Raji (cell line): Measurements from ENCODE around the gene C12orf56.

ENCODE experiments used
- POLR2A ChIP-seq: IDR thresholded peaks from 2 replicates; pipeline ENCODE4 v1.6.1; 2011; ENCODE audit warnings: low read depth, low read length, control low read depth; ENCODE audit not compliant: insufficient read depth

C12orf56 gene

DNA sequence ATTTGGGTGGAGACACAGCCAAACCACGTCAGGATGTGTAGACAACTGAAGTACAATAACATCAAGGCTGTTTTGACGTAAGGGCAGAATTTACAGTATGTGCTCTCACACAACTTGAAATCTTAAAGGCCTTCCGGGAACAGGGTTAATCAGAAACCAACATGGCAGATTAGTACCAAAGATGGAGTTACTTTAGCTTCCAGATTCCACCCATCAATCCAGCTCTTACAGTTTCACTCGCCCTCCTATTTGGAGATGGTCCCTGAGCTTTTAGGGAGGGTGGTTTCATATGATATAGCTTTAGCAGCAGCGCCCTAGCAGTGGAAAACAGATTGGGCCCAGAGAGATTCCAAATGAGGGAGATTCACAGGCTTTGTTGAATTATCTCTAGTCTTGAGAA is 11.6 kb upstream of the C12orf56 start:
- no peak for TF ChIP-seq POLR2A

DNA sequence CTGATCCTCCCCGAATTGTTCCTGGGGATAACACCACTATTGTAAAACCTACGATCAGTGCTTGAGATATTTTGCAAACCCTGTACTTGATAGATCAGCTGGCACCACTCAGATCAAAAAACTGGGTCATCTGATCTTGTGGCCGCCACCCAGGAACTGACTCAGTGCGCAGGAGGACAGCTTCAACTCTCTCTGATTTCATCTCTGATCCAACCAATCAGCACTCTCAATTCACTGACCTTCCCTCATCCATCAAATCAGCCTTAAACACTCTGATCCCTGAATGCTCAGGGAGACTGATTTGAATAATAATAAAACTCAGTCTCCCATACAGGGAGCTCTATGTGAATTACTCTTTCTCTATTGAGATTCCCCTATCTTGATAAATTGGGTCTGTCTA is 9.5 kb upstream of the C12orf56 start:
- TF ChIP-seq POLR2A, result no peak

DNA sequence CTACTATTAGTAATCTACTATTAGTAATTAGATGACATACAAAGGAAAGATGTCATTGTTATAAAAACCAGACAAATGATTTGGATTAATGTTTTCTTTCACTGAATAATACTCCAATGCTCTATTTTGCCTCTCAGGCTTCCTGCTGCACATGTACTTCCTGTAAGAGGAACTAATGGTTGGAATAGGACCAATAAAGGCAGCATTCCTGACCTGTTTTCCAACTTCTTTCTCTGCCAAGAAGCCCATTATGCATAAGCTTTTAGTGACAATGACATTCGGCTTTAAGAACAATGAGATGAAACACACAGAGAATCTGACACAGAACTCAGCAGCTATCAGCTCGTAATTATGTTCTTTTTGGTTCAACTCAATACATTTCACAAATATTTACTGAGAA is 5.2 kb upstream of the C12orf56 start:
- no peak for TF ChIP-seq POLR2A

DNA sequence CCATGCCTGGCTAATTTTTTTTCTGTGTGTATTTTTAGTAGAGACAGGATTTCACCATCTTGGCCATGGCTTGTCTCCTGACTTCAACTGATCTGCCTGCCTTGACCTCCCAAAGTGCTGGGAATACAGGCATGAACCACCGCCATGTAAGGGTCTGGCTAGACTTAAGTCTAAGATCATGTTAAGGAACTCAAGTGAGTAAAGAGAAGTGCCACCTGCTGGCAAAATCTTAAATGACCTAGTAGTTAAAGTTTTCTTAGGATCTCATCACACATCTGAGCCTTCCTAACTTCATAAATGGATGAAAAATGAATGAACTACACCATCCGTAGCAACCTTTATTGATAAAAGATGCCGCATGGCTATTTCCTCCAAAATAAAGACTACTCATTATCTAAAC is 1.7 kb upstream of the C12orf56 start:
- TF ChIP-seq POLR2A, result no peak

DNA sequence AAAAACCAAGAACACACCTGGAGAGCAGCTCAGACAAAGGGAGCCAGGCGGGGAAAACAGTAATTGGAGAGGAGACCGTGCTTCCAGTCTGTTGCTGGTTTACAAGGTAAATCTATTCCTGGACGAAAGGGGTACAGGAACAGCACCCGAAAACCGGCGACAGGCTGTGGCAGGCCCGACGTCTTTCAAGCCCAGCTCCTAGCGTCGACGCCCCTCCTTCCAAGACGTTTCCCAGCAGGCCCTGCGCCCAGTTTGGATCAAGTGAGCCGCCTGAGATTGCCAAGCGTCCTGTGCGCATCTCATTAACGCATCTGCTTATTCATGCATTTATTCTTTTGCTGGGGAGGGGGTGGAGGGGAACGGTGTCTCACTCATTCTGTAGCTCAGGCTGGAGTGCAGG is 1.4 kb downstream of the C12orf56 start:
- TF ChIP-seq POLR2A, result no peak

DNA sequence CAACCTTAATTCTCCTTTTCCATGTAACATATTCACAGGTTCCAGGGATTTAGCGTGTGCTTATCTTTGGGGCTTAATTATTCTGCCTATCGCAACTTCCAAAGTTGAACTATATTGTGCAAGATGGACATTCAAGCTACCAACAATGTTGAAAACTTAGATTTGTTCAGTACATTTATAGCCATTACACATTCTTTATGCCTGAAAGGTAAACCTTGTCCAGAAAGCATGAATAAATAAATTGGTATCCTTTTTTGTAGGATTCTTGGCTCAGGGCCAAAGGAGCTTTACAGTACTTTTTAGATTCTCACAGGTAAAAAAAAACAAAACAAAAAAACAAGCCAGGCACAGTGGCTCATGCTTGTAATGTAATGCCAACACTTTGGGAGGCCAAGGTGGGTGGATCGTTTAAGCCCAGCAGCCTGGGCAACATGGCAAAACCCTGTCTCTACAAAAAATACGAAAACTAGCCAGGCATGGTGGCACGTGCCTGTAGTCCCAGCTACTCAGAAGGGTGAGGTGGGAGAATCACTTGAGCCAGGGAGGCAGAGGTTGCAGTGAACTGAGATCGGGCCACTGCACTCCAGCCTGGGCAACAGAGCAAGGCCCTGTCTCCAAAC is 3.3 kb downstream of the C12orf56 start:
- TF ChIP-seq POLR2A, result no peak

DNA sequence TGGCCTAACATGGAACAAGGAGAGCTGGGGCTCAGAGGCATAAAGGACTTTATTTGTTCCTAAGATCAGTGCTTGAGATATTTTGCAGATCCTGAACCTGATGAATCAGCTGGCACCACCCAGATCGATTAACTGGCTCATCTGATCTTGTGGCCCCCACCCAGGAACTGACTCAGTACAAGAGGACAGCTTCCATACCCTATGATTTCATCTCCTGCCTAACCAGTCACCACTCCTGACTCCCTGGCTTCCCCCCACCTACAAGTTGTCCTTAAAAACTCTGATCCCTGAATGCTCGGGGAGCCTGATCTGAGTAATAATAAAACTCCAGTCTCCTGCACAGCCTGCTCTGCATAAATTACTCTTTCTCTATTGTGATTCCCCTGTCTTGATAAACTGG is 5.1 kb downstream of the C12orf56 start:
- TF ChIP-seq POLR2A, result no peak

DNA sequence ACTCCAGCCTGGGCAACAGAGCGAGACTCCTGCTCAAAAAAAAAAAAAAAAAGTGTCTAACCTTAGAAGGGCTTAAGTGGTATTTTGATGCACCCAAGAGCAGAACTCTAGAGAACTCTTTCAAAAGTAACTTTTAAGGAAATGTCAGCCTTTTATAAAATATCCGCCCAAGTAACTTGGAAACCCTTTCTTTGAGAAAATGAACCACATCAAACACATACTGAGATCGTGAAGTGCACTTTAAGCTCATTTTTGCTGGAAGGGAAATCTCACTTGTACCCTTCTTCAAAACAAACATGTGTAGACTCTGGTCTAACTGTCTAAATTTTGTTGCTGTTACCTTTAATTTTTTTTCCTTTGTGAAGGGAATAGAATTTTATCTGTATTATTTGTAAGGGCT is 5.5 kb downstream of the C12orf56 start:
- no peak for TF ChIP-seq POLR2A

DNA sequence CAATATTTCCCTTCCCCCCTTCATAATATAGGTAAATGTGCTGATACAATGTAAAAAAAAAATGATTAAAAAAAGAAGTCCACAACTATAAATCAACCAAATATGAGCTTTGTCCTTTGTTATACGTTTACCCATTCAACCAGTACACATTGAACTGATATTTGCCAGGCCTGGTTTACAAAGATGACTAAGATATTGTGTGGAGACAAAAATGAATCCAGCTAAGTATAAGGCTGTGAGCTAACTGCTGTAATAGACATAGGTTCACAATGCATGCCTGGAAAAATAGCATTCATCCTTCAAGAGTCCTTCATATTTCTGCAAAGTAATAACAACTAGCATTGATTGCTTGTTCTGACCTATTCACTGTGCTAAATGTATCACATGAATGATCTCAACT is 6.9 kb downstream of the C12orf56 start:
- no peak for TF ChIP-seq POLR2A

DNA sequence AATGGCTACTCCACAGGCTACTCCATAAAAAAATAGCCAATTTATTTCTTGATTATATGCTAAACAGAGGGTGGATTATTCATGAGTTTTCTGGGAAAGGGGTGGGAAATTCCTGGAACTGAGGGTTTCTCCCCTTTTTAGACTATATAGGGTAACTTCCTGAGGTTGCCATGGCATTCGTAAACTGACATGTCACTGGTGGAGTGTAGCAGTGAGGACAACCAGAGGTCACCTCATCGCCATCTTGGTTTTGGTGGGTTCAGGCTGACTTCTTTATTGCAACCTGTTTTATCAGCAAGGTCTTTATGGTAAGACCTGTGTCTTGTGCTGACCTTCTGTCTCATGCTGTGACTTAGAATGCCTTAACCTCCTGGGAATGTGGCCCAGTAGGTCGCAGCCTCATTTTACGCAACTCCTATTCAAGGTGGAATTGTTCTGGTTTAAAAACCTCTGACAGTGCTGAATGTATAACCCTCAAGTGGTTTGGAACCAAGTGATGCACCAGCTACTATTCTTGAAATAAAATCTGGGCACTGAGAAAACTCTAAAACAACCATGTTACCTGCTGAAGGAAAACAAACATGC is 27.7 kb downstream of the C12orf56 start:
- TF ChIP-seq POLR2A, result no peak

DNA sequence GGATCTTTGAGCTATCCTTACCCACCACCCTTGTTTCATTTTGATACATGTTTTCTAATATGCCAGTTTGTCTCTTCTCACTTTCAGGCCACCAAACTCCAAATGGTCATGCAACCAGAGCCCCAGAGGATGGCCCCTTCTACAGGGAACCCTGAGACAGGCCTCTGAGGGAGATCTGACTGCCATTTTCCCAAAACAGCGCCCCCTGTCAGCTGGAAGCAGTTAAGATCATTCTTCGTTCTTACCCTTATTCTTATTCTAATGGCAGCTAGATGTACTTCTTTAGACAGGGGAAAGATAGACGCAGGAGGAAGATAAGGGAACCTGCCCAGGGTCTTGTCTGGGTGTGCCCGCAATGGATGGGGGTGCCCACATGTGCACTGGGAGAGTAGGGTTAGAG is 38.4 kb downstream of the C12orf56 start:
- TF ChIP-seq POLR2A, result no peak

DNA sequence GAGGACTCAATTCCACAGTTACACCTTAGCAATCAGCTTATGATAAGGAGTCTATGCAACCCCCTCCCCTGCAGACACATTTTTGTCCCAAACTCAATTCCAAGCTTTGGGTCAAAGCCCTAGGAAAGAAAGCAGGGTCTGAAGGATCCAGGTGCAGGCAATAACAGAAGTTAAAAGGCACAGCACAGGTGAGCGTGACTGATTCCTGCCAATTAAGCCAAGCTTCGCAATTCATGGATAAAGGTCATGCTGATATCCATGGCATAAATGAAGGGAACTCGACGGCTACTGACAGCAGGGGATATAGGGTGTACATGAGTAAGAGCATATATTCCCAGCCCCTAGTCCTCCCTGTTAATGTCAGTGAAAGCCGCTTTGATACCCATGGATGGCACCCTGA is 39.3 kb downstream of the C12orf56 start:
- TF ChIP-seq POLR2A, result no peak

DNA sequence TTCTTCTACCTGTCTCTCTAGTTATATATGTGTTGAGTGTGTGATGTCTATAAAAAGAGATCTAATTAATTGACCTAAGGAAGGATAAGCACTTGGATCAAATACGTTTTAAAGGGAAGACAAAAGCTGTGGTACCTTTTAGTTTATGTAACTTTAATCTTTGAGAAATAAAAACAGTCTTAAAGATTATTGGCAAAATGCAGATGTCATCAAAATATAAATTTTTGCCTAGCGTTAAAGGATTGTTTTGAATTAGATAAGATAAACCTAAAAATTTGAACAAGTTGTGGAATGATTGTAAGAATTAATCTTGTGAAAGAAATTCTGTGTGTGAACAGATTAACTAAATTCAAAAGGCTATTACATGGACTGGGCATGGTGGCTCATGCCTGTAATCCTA is 42.9 kb downstream of the C12orf56 start:
- TF ChIP-seq POLR2A, result no peak

DNA sequence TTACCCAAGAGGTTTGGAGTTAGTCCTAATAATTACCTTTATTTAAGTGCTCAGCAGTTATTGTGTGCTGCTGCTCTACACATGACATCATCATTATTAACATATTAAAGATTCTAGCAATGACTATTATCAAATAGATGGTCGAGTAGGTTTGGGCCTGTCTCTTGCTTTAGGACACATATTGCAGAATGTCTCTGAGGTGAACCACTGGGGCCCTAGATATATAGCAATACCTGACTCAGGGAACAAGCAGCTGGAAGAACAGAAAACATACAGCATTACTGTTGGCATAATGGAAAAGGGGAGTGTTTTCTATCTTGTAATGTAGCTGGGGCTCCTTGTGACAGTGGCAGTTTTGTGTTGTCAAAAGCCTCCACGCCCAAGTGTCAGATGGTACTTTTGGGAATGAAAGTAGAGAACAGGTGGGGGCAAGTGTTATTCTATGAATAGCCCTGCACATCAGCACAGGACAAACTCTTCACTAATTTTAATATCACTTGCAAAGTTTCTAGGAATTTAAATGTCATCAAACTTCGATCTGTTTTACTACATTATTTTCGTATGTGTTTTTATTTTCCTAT is 54.6 kb downstream of the C12orf56 start:
- TF ChIP-seq POLR2A, result no peak

DNA sequence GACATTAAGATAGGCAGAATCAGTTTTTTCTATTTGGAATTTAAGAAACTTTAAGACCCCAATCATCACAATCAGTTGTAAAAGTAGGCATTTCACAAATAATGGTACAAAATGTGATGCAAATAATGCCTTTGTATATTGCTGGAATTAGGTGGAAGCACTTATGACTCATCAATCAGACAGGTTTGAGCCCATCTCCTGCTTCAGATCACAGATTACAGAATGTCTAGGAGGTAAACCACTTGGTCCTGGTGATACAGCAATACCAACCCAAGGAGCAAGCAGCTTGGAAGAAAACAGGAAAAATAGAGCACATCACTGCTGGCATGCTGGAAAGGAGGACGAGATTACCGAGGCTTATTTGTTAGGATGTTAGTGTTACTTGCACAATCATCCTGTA is 57.6 kb downstream of the C12orf56 start:
- no peak for TF ChIP-seq POLR2A

DNA sequence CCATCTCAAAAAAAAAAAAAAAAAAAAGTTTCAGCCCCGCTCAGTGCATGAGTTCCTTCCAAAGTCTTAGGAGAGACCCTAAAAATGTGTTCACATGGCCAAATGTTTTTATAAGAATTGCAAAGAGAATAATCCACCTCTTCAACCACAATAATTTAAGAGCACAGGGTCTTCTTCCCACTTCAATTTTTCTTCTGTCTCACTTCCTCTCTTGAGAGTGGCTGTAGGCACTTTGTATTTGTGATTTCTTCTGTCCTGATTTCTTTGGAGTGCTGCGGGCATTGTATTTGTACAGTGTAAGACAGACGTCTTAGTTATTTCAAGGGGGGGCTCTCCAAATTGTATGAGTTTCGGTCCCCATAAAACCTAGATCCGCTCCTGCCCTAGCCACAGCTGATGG is 58.3 kb downstream of the C12orf56 start:
- TF ChIP-seq POLR2A, result no peak

DNA sequence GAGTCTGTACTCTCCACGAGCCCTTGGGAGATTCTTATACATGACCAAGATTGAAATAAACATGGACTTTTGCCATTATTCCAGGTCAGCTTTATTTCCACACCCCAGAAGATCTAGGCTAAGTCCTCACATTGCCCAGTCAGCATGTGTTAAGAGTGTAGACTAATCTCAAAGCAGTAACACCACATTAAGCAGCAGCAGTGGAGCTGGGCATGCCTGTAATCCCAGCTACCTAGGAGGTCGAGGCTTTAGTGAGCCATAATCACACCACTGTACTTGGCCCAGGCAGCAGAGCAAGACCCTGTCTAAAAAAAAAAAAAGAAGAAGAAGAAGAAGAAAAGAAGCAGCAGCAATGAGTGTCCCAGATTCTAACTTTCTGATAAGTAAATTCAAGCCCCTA is 65.5 kb downstream of the C12orf56 start:
- TF ChIP-seq POLR2A, result no peak

DNA sequence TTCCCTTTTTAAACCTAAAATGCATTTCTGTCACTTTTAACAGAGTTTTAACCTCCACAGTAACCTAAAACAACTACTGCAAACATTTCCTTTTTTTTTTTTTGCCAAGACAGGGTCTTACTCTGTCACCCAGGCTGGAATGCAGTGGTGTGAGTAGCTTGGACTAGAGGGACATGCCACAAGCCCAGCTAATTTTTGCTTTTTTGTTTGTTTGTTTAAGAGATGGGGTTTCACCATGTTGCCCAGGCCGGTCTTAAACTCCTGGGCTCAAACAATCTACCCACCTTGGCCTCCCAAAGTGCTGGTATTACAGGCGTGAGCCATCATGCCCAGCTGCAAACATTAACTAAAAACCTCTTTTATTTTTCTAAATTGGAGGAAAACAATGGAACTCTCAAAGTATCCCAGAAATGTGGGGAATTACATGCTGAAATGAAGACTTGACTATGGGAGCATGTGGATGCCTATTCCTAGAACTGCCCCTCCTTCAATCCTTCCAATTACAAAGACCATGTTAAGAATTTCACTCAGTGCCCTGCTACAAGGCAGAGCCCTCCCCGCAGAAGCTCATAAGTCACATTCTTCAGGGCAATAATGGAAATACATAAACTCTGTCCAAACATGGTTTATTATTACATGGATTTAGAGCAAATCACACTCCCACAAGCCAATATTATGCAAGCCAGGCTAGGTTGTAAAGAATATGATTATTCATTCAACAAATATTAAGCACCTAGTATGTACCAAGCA is 66.9 kb downstream of the C12orf56 start:
- no peak for TF ChIP-seq POLR2A
